ENCODE measurements around the gene OMD.
"Not testable (repeated sequence)": the region's sequence is repeated elsewhere in the genome, so short reads cannot be mapped to it uniquely, and the experiment has no call there.

The OMD gene

DNA sequence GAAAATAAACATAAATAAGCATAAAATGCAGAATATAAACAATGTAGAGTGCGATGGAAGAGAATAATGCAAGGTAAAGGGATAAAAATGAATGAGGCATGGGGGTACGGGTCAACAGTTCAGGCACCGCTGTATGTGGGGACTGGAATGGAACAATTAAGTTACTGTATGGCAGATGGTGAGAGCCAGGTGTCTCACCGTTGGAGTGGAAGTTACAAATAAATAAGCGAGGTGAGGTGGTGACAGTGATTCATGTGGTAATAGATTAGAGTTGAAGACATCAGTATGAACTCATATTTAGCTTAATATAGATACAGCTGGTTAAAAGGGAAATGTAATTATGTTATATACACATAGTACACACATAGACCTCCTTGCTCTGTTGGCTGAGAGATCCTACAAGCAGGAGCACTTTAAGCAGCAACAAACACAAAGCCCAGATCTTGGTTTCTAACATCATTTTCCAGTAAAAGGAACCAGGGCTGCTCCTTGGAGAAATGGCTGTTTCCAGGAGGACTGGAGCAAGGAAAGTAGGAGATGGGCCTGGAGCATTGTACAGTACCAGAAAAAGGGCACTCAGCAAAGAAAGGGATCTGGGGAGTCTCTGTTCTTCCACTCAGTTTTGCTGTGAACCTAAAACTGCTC is 2.4 kb upstream of the OMD start:
- H3K4me3 ChIP-seq (ENCODE audit: low read depth, low read length), result no peak overlapping the region
- H3K36me3 ChIP-seq (replicated peaks), result no peaks in the 10 kb centered on the region
- DNase-seq, result no peak
- no peak overlapping the region for H3K27ac ChIP-seq
- in situ Hi-C loops (cut with HindIII; ENCODE audit: low pct_ligation_motif_present, low sequenced_read_pairs), result no loop called here
- TF ChIP-seq, protein P1, sequence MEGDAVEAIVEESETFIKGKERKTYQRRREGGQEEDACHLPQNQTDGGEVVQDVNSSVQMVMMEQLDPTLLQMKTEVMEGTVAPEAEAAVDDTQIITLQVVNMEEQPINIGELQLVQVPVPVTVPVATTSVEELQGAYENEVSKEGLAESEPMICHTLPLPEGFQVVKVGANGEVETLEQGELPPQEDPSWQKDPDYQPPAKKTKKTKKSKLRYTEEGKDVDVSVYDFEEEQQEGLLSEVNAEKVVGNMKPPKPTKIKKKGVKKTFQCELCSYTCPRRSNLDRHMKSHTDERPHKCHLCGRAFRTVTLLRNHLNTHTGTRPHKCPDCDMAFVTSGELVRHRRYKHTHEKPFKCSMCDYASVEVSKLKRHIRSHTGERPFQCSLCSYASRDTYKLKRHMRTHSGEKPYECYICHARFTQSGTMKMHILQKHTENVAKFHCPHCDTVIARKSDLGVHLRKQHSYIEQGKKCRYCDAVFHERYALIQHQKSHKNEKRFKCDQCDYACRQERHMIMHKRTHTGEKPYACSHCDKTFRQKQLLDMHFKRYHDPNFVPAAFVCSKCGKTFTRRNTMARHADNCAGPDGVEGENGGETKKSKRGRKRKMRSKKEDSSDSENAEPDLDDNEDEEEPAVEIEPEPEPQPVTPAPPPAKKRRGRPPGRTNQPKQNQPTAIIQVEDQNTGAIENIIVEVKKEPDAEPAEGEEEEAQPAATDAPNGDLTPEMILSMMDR (IDR thresholded peaks at IDR 0.05; ENCODE audit: low read depth, low read length, missing control alignments), result no peak
- no peaks in the 10 kb centered on the region for H3K27me3 ChIP-seq (replicated peaks)

DNA sequence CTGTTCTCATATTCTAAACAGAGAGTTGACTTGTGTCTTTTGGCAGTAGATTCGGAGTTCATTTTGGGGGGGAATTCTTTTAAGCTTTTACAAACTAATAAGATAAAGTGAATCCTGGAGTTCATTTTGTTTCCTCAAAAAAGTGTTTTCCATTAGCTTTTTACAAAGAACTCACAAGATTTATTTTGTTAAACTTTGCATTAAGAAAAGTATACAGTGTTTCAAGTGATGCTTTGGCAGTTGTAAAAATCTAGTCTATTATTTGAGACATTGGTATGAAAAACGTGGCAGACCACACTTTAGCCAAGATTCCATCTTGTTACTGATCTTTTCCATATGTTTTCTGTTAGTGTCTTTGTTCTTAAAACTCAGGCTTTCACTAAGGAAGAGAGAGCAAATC is 1.2 kb upstream of the OMD start:
- in situ Hi-C loops (cut with HindIII; ENCODE audit: low pct_ligation_motif_present, low sequenced_read_pairs), result no loop called here
- H3K4me3 ChIP-seq (ENCODE audit: low read depth, low read length), result no peak overlapping the region
- DNase-seq, result no peak
- H3K27me3 ChIP-seq (replicated peaks), result no peaks in the 10 kb centered on the region
- H3K36me3 ChIP-seq (replicated peaks), result no peaks in the 10 kb centered on the region
- TF ChIP-seq, protein P1 (IDR thresholded peaks at IDR 0.05; ENCODE audit: low read depth, low read length, missing control alignments), result no peak
- no peak overlapping the region for H3K27ac ChIP-seq

- H3K4me3 ChIP-seq (ENCODE audit: low read depth, low read length), result no peak overlapping the region
- H3K36me3 ChIP-seq (replicated peaks), result no peaks in the 10 kb centered on the region
- TF ChIP-seq, protein P1 (IDR thresholded peaks at IDR 0.05; ENCODE audit: low read depth, low read length, missing control alignments), result no peak
- no peaks in the 10 kb centered on the region for H3K27me3 ChIP-seq (replicated peaks)
- in situ Hi-C loops (cut with HindIII; ENCODE audit: low pct_ligation_motif_present, low sequenced_read_pairs), result no loop called here
- no peak for DNase-seq
- H3K27ac ChIP-seq, result no peak overlapping the region
Measured at GRCh38 chr9:92423612-92424011, 659 bp downstream of the OMD start.

GRCh38 chr9:92422611-92423338 is 1.5 kb downstream of the OMD start:
- H3K36me3 ChIP-seq (replicated peaks), result no peaks in the 10 kb centered on the region
- TF ChIP-seq, protein P1 (IDR thresholded peaks at IDR 0.05; ENCODE audit: low read depth, low read length, missing control alignments), result no peak
- no peaks in the 10 kb centered on the region for H3K27me3 ChIP-seq (replicated peaks)
- H3K4me3 ChIP-seq (ENCODE audit: low read depth, low read length), result no peak overlapping the region
- no peak overlapping the region for H3K27ac ChIP-seq
- in situ Hi-C loops (cut with HindIII; ENCODE audit: low pct_ligation_motif_present, low sequenced_read_pairs), result no loop called here
- DNase-seq, result no peak

DNA sequence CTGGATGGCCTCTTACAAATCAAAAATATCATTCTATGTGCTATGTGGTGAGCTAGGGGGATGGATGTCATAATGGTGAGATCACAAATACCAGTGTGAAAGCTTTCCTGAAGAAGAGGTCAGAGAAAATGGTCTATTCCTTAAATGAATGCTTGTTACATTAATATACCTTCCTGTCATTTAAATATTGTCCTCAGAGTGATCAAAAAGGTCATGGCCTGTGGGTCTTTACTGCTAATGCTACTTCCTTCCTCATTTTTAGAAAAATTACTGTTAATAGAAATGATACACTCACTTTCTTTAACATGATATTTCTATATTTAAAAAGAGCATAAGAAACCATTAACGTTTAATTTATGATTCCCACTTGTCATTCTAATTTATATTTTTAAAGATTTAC is 9.7 kb downstream of the OMD start:
- in situ Hi-C loops (cut with HindIII; ENCODE audit: low pct_ligation_motif_present, low sequenced_read_pairs), result no loop called here
- H3K27ac ChIP-seq, result no peak overlapping the region
- TF ChIP-seq, protein P1 (IDR thresholded peaks at IDR 0.05; ENCODE audit: low read depth, low read length, missing control alignments), result no peak
- DNase-seq, result no peak
- no peak overlapping the region for H3K4me3 ChIP-seq (ENCODE audit: low read depth, low read length)
- no peaks in the 10 kb centered on the region for H3K36me3 ChIP-seq (replicated peaks)
- no peaks in the 10 kb centered on the region for H3K27me3 ChIP-seq (replicated peaks)

DNA sequence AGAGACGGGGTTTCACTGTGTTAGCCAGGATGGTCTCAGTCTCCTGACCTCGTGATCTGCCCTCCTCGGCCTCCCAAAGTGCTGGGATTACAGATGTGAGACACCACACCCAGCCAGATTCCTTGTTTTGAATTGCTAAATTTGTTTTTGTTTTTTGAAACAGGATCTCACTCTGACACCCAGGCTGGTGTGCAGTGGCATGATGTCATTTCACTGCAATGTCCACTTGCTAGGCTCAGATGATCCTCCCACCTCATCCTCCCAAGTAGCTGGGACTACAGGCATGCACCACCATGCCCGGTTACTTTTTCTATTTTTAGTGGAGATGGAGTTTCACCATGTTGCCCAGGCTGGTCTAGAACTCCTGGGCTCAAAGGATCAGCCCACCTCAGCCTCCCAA is 13.1 kb downstream of the OMD start:
- DNase-seq; H3K27ac ChIP-seq; in situ Hi-C loops (cut with HindIII; ENCODE audit: low pct_ligation_motif_present, low sequenced_read_pairs); H3K36me3 ChIP-seq (replicated peaks); H3K27me3 ChIP-seq (replicated peaks); H3K4me3 ChIP-seq (ENCODE audit: low read depth, low read length): not testable (repeated sequence)

All from brain microvascular endothelial cell (primary cell).